OCI-LY7 (cell line): ENCODE data around the gene BCL11A. TPM values are rescaled to one million over a fixed set of nuclear protein-coding genes. Genes with fewer than 3 reads are reported as not detected.

ENCODE experiments used
- BruUV-seq: library from RNA; stranded (reverse); fragments of 400-500 nt; replicated peaks from 2 replicates; lab custom pipeline; 2021; lab: Mats Ljungman, UMichigan
- CTCF ChIA-PET: fragments of 300-600 bp; sonication (Branson Sonifier 250); formaldehyde crosslinking; loops from one replicate; lab custom pipeline; 2022; ENCODE audit warnings: antibody characterized with exemption; ENCODE audit not compliant: unreplicated experiment; lab: Charles Lee
- POLR2A ChIA-PET: fragments of 300-600 bp; sonication (Branson Sonifier 250); formaldehyde crosslinking; loops from one replicate; lab custom pipeline; 2022; ENCODE audit warnings: antibody characterized with exemption; lab: Charles Lee
- DNase-seq: peaks from one replicate; pipeline ENCODE4 v3.0.0-alpha.2; 2015; ENCODE audit warnings: low spot score
- H2AFZ ChIP-seq: fragments of 200-600 bp; sonication (generic), shearing (Covaris generic); 2 replicates; pipeline ENCODE4 v1.6.1; 2014; ENCODE audit warnings: mild to moderate bottlenecking, antibody characterized with exemption, low read length, moderate library complexity
- H3K27ac ChIP-seq: fragments of 200-600 bp; sonication (generic); 2 replicates; pipeline ENCODE4 v1.5.1; 2014; ENCODE audit warnings: mixed run types, low read depth, mild to moderate bottlenecking, moderate library complexity, low read length, inconsistent platforms; ENCODE audit not compliant: poor library complexity, severe bottlenecking
- H3K36me3 ChIP-seq: fragments of 200-600 bp; sonication (generic); 2 replicates; pipeline ENCODE4 v1.6.1; 2014; ENCODE audit warnings: mild to moderate bottlenecking, antibody characterized with exemption, low read length, moderate library complexity, mixed read lengths; ENCODE audit not compliant: insufficient read depth
- H3K4me1 ChIP-seq: fragments of 200-600 bp; sonication (generic); 2 replicates; pipeline ENCODE4 v1.5.1; 2014; ENCODE audit warnings: mild to moderate bottlenecking, low read length; ENCODE audit not compliant: insufficient read depth, poor library complexity, severe bottlenecking
- H3K4me2 ChIP-seq: fragments of 200-600 bp; sonication (generic); 2 replicates; pipeline ENCODE4 v1.6.1; 2014; ENCODE audit warnings: mild to moderate bottlenecking, low read length
- H3K4me3 ChIP-seq: fragments of 200-600 bp; sonication (generic); 2 replicates; pipeline ENCODE4 v1.5.1; 2014; ENCODE audit warnings: mild to moderate bottlenecking, low read depth, low read length; ENCODE audit not compliant: poor library complexity, severe bottlenecking
- H3K79me2 ChIP-seq: fragments of 200-600 bp; sonication (generic); 2 replicates; pipeline ENCODE4 v1.6.1; 2016; ENCODE audit warnings: low read depth, mild to moderate bottlenecking, low read length, moderate library complexity, mixed read lengths; ENCODE audit not compliant: insufficient read depth
- H3K9me2 ChIP-seq: fragments of 200-600 bp; sonication (generic); 2 replicates; pipeline ENCODE4 v1.6.1; 2016; ENCODE audit warnings: mild to moderate bottlenecking, low read length, mixed read lengths; ENCODE audit not compliant: insufficient read depth
- H3K9me3 ChIP-seq: fragments of 200-600 bp; sonication (generic); 2 replicates; pipeline ENCODE4 v1.6.1; 2014; ENCODE audit warnings: mild to moderate bottlenecking, mixed run types, low read length, mixed read lengths
- H4K20me1 ChIP-seq: fragments of 200-600 bp; sonication (generic); 2 replicates; pipeline ENCODE4 v1.6.1; 2014; ENCODE audit warnings: mild to moderate bottlenecking, antibody characterized with exemption, low read length, moderate library complexity, mixed read lengths; ENCODE audit not compliant: insufficient read depth
- CTCF ChIP-seq: fragments of 200-600 bp; sonication (generic); conservative IDR thresholded peaks from 2 replicates; pipeline ENCODE4 v1.5.1; 2014; ENCODE audit warnings: mild to moderate bottlenecking, antibody characterized with exemption, low read length, moderate library complexity, mixed read lengths
- EZH2phosphoT487 ChIP-seq: fragments of 200-600 bp; sonication (generic); IDR thresholded peaks from 2 replicates; pipeline ENCODE4 v1.6.1; 2018; ENCODE audit warnings: low read depth, borderline replicate concordance, mild to moderate bottlenecking, mixed run types, antibody characterized with exemption, low read length, moderate library complexity, mixed read lengths
- intact Hi-C: fragments of 100-400 bp; cut with micrococcal nuclease; formaldehyde crosslinking; loops from one replicate; pipeline ENCODE4 v1.10.0; 2022; ENCODE audit not compliant: unreplicated experiment
- total RNA-seq, 2 experiments: library from RNA; depleted of rRNA in 1 of 2; stranded (reverse); fragments of >200 nt in 1 of 2; shearing (Covaris generic) in 1 of 2; gene quantifications; 2 replicates each; pipeline ENCODE4 v1.2.3, GENCODE V29; 2014 to 2022

Gene BCL11A
- total RNA-seq, 2 experiments from 2014 or later = 64.3 to 167 TPM

GRCh38 chr2:60439219-60439974 is 114.1 kb downstream of the BCL11A start:
- Histone ChIP-seq H3K9me3 (no peaks in the 10 kb centered on the region), H3K79me2 (no peaks in the 10 kb centered on the region), H3K4me1 (peaks cover 66% of the 10 kb centered on the region), H3K4me3 (peak overlapping the region; percentile 41), H3K27ac (peak overlapping the region; percentile 65), H2AFZ (peak overlapping the region; percentile 64), H3K9me2 (no peaks in the 10 kb centered on the region), H4K20me1 (no peaks in the 10 kb centered on the region), H3K36me3 (no peaks in the 10 kb centered on the region), H3K4me2 (peak overlapping the region; percentile 63)
- DNase-seq = peak; percentile 96
- POLR2A ChIA-PET = interaction anchor here (0.5 to 2.8 kb wide), 31 partner anchors 8 to 1694 kb away, joined by 3 to 34 read pairs (median 4); partner anchors contain the start of gene BCL11A
- TF ChIP-seq CTCF = peak; percentile 77
- no peak for TF ChIP-seq EZH2phosphoT487
- CTCF ChIA-PET = interaction anchor here (0.6 to 1.9 kb wide), 12 partner anchors 13 to 110 kb away, joined by 3 to 14 read pairs (median 4); no protein-coding TSS in a partner anchor
- BruUV-seq = no TSS peak
- intact Hi-C loops = loop anchor here (1.0 to 5.0 kb wide), 5 partner anchors 25 to 107 kb away; no protein-coding TSS in a partner anchor

GRCh38 chr2:60438653-60439052 is 114.8 kb downstream of the BCL11A start:
- Histone ChIP-seq H2AFZ (peak overlapping the region; percentile 29; the same call in 1 of the 2 replicates), H3K4me3 (peak overlapping the region; percentile 41), H4K20me1 (no peaks in the 10 kb centered on the region), H3K27ac (peak overlapping the region; percentile 65), H3K9me2 (no peaks in the 10 kb centered on the region), H3K36me3 (no peaks in the 10 kb centered on the region), H3K79me2 (no peaks in the 10 kb centered on the region), H3K9me3 (no peaks in the 10 kb centered on the region), H3K4me2 (peak overlapping the region; percentile 63), H3K4me1 (peaks cover 61% of the 10 kb centered on the region)
- no peak for DNase-seq
- ChIA-PET CTCF (interaction anchor here (0.6 to 1.5 kb wide), 3 partner anchors 75 to 111 kb away, joined by 3 to 5 read pairs (median 3); no protein-coding TSS in a partner anchor), POLR2A (interaction anchor here (0.6 to 2.2 kb wide), 10 partner anchors 8 to 388 kb away, joined by 3 to 15 read pairs (median 4); no protein-coding TSS in a partner anchor)
- intact Hi-C loops = loop anchor here (1.0 to 5.0 kb wide), 5 partner anchors 24 to 108 kb away; no protein-coding TSS in a partner anchor
- BruUV-seq = no TSS peak
- TF ChIP-seq EZH2phosphoT487 (no peak), CTCF (no peak)
